ENCODE measurements around the gene ARHGEF26. TPM values are rescaled to one million over a fixed set of nuclear protein-coding genes. Genes with fewer than 3 reads are reported as not detected.

The ARHGEF26 gene
- total RNA-seq, 1 donor from 2014 or later = 29.2 TPM

DNA sequence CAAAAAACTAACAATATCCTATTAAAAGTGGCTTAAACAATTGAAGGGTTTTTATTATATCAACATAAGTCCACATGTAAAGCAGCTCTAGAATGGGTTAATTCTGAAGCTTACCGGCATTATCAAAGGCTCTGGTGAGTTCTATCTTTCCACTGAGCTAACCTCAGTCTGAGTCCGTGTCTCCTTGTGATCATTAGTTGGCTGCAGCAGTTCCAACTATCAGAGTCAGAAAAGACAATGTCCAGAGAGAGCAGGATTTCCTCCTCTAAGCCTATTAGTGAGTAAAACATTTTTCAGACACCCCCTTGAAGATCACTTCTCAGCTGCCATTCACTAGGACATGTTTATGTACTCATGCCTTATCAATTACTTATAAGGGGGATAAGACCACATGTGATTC lies 153.2 kb downstream of the ARHGEF26 start:
- H3K27ac ChIP-seq = no peak overlapping the region
- no peak for DNase-seq (ENCODE audit: extremely low spot score in 2 of 2)
- no peaks in the 10 kb centered on the region for H3K9me3 ChIP-seq
- H3K36me3 ChIP-seq = peaks cover 0 to 22% of the 10 kb centered on the region in 2 donors
- no peak overlapping the region for H3K4me3 ChIP-seq
- H3K27me3 ChIP-seq = no peaks in the 10 kb centered on the region
- no peak for TF ChIP-seq CTCF (IDR thresholded peaks at IDR 0.05)
- TF ChIP-seq POLR2A (IDR thresholded peaks at IDR 0.05) = no peak
- no peak for TF ChIP-seq POLR2AphosphoS5 (IDR thresholded peaks at IDR 0.05; ENCODE audit: insufficient read depth in 1 of 2, low read depth in 1 of 2)
- intact Hi-C loops (cut with DNase I) = no loop called here
- no peaks in the 10 kb centered on the region for H3K4me1 ChIP-seq

DNA sequence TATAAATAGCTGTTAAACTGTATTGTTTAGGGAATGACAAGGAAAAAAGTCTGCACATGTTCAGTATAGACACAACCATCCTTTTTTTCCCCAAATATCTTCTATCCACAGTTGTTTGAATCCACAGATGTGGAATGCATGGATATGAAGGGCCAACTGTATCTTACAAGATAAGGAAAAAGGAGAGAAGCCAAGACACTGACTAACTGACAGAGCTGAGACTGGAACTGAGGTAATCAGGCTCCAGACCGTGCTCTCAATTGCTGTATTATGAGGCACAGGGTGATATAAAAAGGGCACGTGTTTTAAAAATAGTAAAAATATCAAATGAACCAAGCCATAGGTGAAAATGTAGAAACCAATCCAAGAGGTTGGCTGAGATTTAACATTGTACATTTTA lies 154.1 kb downstream of the ARHGEF26 start:
- DNase-seq (ENCODE audit: extremely low spot score in 2 of 2) = no peak
- H3K9me3 ChIP-seq = no peaks in the 10 kb centered on the region
- H3K36me3 ChIP-seq = peaks cover 0 to 28% of the 10 kb centered on the region in 2 donors
- no peaks in the 10 kb centered on the region for H3K27me3 ChIP-seq
- H3K27ac ChIP-seq = no peak overlapping the region
- no peaks in the 10 kb centered on the region for H3K4me1 ChIP-seq
- H3K4me3 ChIP-seq = no peak overlapping the region
- TF ChIP-seq CTCF (IDR thresholded peaks at IDR 0.05) (no peak), POLR2AphosphoS5 (IDR thresholded peaks at IDR 0.05; ENCODE audit: insufficient read depth in 1 of 2, low read depth in 1 of 2) (no peak), POLR2A (IDR thresholded peaks at IDR 0.05) (no peak)
- intact Hi-C loops (cut with DNase I) = no loop called here

GRCh38 chr3:154275965-154276364 lies 154.8 kb downstream of the ARHGEF26 start:
- intact Hi-C loops (cut with DNase I) = no loop called here

GRCh38 chr3:154280161-154280560 lies 159.0 kb downstream of the ARHGEF26 start:
- no peak for DNase-seq (ENCODE audit: extremely low spot score in 2 of 2)
- no peak overlapping the region for H3K27ac ChIP-seq
- no peaks in the 10 kb centered on the region for H3K4me1 ChIP-seq
- intact Hi-C loops (cut with DNase I) = no loop called here
- no peaks in the 10 kb centered on the region for H3K9me3 ChIP-seq
- TF ChIP-seq POLR2AphosphoS5 (IDR thresholded peaks at IDR 0.05; ENCODE audit: insufficient read depth in 1 of 2, low read depth in 1 of 2) (no peak), POLR2A (IDR thresholded peaks at IDR 0.05) (no peak), CTCF (IDR thresholded peaks at IDR 0.05) (no peak)
- H3K27me3 ChIP-seq = no peaks in the 10 kb centered on the region
- H3K36me3 ChIP-seq = peaks cover 0 to 62% of the 10 kb centered on the region in 2 donors
- no peak overlapping the region for H3K4me3 ChIP-seq

More at GRCh38 chr3:154275965-154276364, 154.8 kb downstream of the ARHGEF26 start:
- Histone ChIP-seq H3K4me1 (no peaks in the 10 kb centered on the region), H3K4me3 (no peak overlapping the region), H3K27ac (no peak overlapping the region), H3K27me3 (no peaks in the 10 kb centered on the region), H3K9me3 (no peaks in the 10 kb centered on the region), H3K36me3 (peaks cover 0 to 35% of the 10 kb centered on the region in 2 donors)
- DNase-seq (ENCODE audit: extremely low spot score in 2 of 2) = no peak
- no peak for TF ChIP-seq POLR2AphosphoS5 (IDR thresholded peaks at IDR 0.05; ENCODE audit: insufficient read depth in 1 of 2, low read depth in 1 of 2)
- TF ChIP-seq CTCF (IDR thresholded peaks at IDR 0.05) = no peak
- no peak for TF ChIP-seq POLR2A (IDR thresholded peaks at IDR 0.05)

DNA sequence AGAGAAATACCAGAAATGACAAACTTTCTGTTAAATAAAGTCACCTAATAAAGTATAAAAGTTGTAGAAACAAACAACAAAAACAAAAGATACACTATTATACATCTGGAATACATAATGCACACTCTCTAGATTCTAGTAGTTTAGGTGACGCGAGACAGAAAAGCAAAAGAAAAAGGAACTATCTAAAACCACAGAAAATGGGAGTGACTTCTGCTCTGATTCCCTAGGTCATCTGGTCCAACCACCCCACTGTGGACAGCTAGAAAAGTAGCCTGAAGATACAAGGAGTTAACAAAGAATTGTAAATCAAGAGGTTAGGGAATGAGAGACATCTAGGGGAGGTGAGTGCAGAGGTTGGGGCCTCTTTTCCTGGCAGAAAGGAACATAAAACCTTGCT lies 164.0 kb downstream of the ARHGEF26 start:
- TF ChIP-seq CTCF (IDR thresholded peaks at IDR 0.05) = no peak
- TF ChIP-seq POLR2AphosphoS5 (IDR thresholded peaks at IDR 0.05; ENCODE audit: insufficient read depth in 1 of 2, low read depth in 1 of 2) = no peak
- TF ChIP-seq POLR2A (IDR thresholded peaks at IDR 0.05) = no peak
- H3K27me3 ChIP-seq = no peaks in the 10 kb centered on the region
- H3K4me3 ChIP-seq = no peak overlapping the region
- no peaks in the 10 kb centered on the region for H3K9me3 ChIP-seq
- H3K27ac ChIP-seq = no peak overlapping the region
- no peaks in the 10 kb centered on the region for H3K4me1 ChIP-seq
- H3K36me3 ChIP-seq = peaks cover 0 to 60% of the 10 kb centered on the region in 2 donors
- DNase-seq (ENCODE audit: extremely low spot score in 2 of 2) = no peak
- intact Hi-C loops (cut with DNase I) = no loop called here

Measured in vagina (tissue), 2 donors.